IMR-90 (cell line): ENCODE measurements around the gene NHSL2. TPM values are rescaled to one million over a fixed set of nuclear protein-coding genes. Genes with fewer than 3 reads are reported as not detected.

ENCODE experiments used
- ATAC-seq: fragments of 200-7000 bp; cut with Tn5 transposase; 2 replicates; pipeline ENCODE4 v1.9.1; 2020; ENCODE audit warnings: low read depth, mild to moderate bottlenecking, moderate library complexity
- BruUV-seq: library from RNA; stranded (reverse); fragments of 400-500 nt; replicated peaks from 2 replicates; lab custom pipeline; 2021; lab: Mats Ljungman, UMichigan
- CTCF ChIA-PET: fragments of 300-600 bp; formaldehyde crosslinking; extraction: SDS; loops from one replicate; lab custom pipeline; 2021; ENCODE audit warnings: antibody characterized with exemption; lab: Yijun Ruan, JAX
- POLR2A ChIA-PET: fragments of 300-600 bp; sonication (Branson Sonifier 250); formaldehyde crosslinking; loops from one replicate; lab custom pipeline; 2022; ENCODE audit warnings: antibody characterized with exemption; ENCODE audit not compliant: unreplicated experiment; lab: Charles Lee
- DNase-seq: peaks from one replicate; pipeline ENCODE4 v3.0.0; 2013
- H2AFZ ChIP-seq: replicated peaks from 2 replicates; pipeline ENCODE3; 2013; ENCODE audit warnings: low read length, mild to moderate bottlenecking; ENCODE audit not compliant: poor library complexity
- H2AK5ac ChIP-seq: 2 replicates; pipeline ENCODE4 v1.6.1; 2013; ENCODE audit warnings: low read depth, low read length, inconsistent platforms
- H2AK9ac ChIP-seq: replicated peaks from 2 replicates; pipeline ENCODE3; 2013; ENCODE audit warnings: mild to moderate bottlenecking, low read depth, low read length, moderate library complexity; ENCODE audit not compliant: poor library complexity
- H2BK120ac ChIP-seq: 2 replicates; pipeline ENCODE4 v1.6.1; 2013; ENCODE audit warnings: low read depth, low read length, inconsistent platforms
- H2BK15ac ChIP-seq: 3 replicates; pipeline ENCODE4 v1.6.1; 2013; ENCODE audit warnings: low read depth, low read length, inconsistent platforms
- H2BK20ac ChIP-seq: 2 replicates; pipeline ENCODE4 v1.6.1; 2013; ENCODE audit warnings: low read depth, mild to moderate bottlenecking, inconsistent platforms, low read length, moderate library complexity
- H2BK5ac ChIP-seq: 2 replicates; pipeline ENCODE4 v1.6.1; 2013; ENCODE audit warnings: mild to moderate bottlenecking, low read depth, low read length, inconsistent platforms; ENCODE audit not compliant: poor library complexity, severe bottlenecking
- H3K14ac ChIP-seq: replicated peaks from 2 replicates; pipeline ENCODE4 v1.6.1; 2013; ENCODE audit warnings: low read depth, low read length, inconsistent platforms
- H3K18ac ChIP-seq: 2 replicates; pipeline ENCODE4 v1.6.1; 2013; ENCODE audit warnings: low read depth, low read length, control low read depth
- H3K23ac ChIP-seq: 2 replicates; pipeline ENCODE4 v1.6.1; 2013; ENCODE audit warnings: low read depth, low read length, inconsistent platforms
- H3K27ac ChIP-seq: 2 replicates; pipeline ENCODE4 v1.5.1; 2013; ENCODE audit warnings: mild to moderate bottlenecking, control low read depth, low read length; ENCODE audit not compliant: insufficient read depth
- H3K27me3 ChIP-seq: 2 replicates; pipeline ENCODE4 v1.6.1; 2013; ENCODE audit warnings: low read length; ENCODE audit not compliant: control insufficient read depth, insufficient read depth
- H3K36me3 ChIP-seq: 2 replicates; pipeline ENCODE4 v1.6.1; 2013; ENCODE audit warnings: low read length, mixed read lengths; ENCODE audit not compliant: control insufficient read depth, insufficient read depth
- H3K4ac ChIP-seq: 2 replicates; pipeline ENCODE4 v1.6.1; 2013; ENCODE audit warnings: low read depth, low read length, inconsistent platforms
- H3K4me1 ChIP-seq: 2 replicates; pipeline ENCODE4 v1.6.1; 2013; ENCODE audit warnings: low read length, mixed read lengths; ENCODE audit not compliant: control insufficient read depth, insufficient read depth
- H3K4me2 ChIP-seq: 2 replicates; pipeline ENCODE4 v1.6.1; 2013; ENCODE audit warnings: low read depth, mild to moderate bottlenecking, control low read depth, low read length, moderate library complexity
- H3K4me3 ChIP-seq: 2 replicates; pipeline ENCODE4 v1.5.1; 2013; ENCODE audit warnings: low read depth, mild to moderate bottlenecking, control low read depth, low read length, moderate library complexity; ENCODE audit not compliant: insufficient read depth
- H3K56ac ChIP-seq: 2 replicates; pipeline ENCODE4 v1.6.1; 2013; ENCODE audit warnings: low read length, inconsistent platforms; ENCODE audit not compliant: insufficient read depth; ENCODE audit errors: extremely low read depth
- H3K79me1 ChIP-seq, 2 experiments: 2 replicates each; pipeline ENCODE4 v1.6.1; 2013; ENCODE audit warnings: low read length in 2 of 2, inconsistent platforms in 1 of 2, low read depth in 1 of 2
- H3K9ac ChIP-seq: 2 replicates; pipeline ENCODE4 v1.6.1; 2013; ENCODE audit warnings: low read depth, low read length, control low read depth
- H3K9me1 ChIP-seq: 2 replicates; pipeline ENCODE4 v1.6.1; 2013; ENCODE audit warnings: low read length, inconsistent platforms; ENCODE audit not compliant: insufficient read depth
- H3K9me3 ChIP-seq: 2 replicates; pipeline ENCODE4 v1.6.1; 2013; ENCODE audit warnings: low read length; ENCODE audit not compliant: control insufficient read depth, insufficient read depth
- H4K20me1 ChIP-seq: 2 replicates; pipeline ENCODE4 v1.6.1; 2013; ENCODE audit warnings: low read length, inconsistent platforms; ENCODE audit not compliant: insufficient read depth
- H4K5ac ChIP-seq: 2 replicates; pipeline ENCODE4 v1.6.1; 2013; ENCODE audit warnings: mild to moderate bottlenecking, low read depth, low read length, control low read depth
- H4K8ac ChIP-seq, 2 experiments: 2 replicates each; pipeline ENCODE4 v1.6.1; 2013; ENCODE audit warnings: low read depth in 2 of 2, low read length in 2 of 2, control low read depth in 1 of 2, inconsistent platforms in 1 of 2
- H4K91ac ChIP-seq: 2 replicates; pipeline ENCODE4 v1.6.1; 2013; ENCODE audit warnings: low read depth, low read length, inconsistent platforms; ENCODE audit not compliant: insufficient read depth
- BHLHE40 ChIP-seq: fragments of 150-350 bp; IDR thresholded peaks from 2 replicates; pipeline ENCODE4 v1.6.1; 2016; ENCODE audit warnings: mild to moderate bottlenecking, low read depth, low read length
- CEBPB ChIP-seq: IDR thresholded peaks from 2 replicates; pipeline ENCODE4 v1.6.1; 2012; ENCODE audit warnings: low read depth, low read length, improper control_type of control experiment
- CHD1 ChIP-seq: IDR thresholded peaks from 2 replicates; pipeline ENCODE4 v1.6.1; 2012; ENCODE audit warnings: low read depth, low read length, improper control_type of control experiment
- CTCF ChIP-seq: conservative IDR thresholded peaks from 2 replicates; pipeline ENCODE4 v1.5.1; 2012; ENCODE audit warnings: mild to moderate bottlenecking, low read depth, low read length, improper control_type of control experiment
- ELK1 ChIP-seq: fragments of 150-350 bp; IDR thresholded peaks from 2 replicates; pipeline ENCODE4 v1.6.1; 2016; ENCODE audit warnings: low read depth, mild to moderate bottlenecking, low read length, moderate library complexity, borderline replicate concordance
- FOS ChIP-seq: fragments of 150-350 bp; IDR thresholded peaks from 2 replicates; pipeline ENCODE4 v1.6.1; 2016; ENCODE audit warnings: low read depth, low read length
- MAFK ChIP-seq: IDR thresholded peaks from 2 replicates; pipeline ENCODE4 v1.6.1; 2012; ENCODE audit warnings: low read depth, low read length, improper control_type of control experiment
- MAZ ChIP-seq: IDR thresholded peaks from 2 replicates; pipeline ENCODE4 v1.6.1; 2012; ENCODE audit warnings: low read depth, mild to moderate bottlenecking, low read length, improper control_type of control experiment, moderate library complexity, borderline replicate concordance
- MXI1 ChIP-seq: IDR thresholded peaks from 2 replicates; pipeline ENCODE4 v1.6.1; 2012; ENCODE audit warnings: low read depth, mild to moderate bottlenecking, low read length, moderate library complexity, borderline replicate concordance
- NFE2L2 ChIP-seq: fragments of 150-350 bp; IDR thresholded peaks from 2 replicates; pipeline ENCODE4 v1.6.1; 2016; ENCODE audit warnings: low read depth, mild to moderate bottlenecking, low read length
- POLR2A ChIP-seq: IDR thresholded peaks from 2 replicates; pipeline ENCODE4 v1.6.1; 2012; ENCODE audit warnings: mild to moderate bottlenecking, low read depth, low read length
- RAD21 ChIP-seq: IDR thresholded peaks from 2 replicates; pipeline ENCODE4 v1.6.1; 2012; ENCODE audit warnings: low read length, improper control_type of control experiment
- RCOR1 ChIP-seq: IDR thresholded peaks from 2 replicates; pipeline ENCODE4 v1.6.1; 2012; ENCODE audit warnings: mild to moderate bottlenecking, low read length, improper control_type of control experiment; ENCODE audit not compliant: insufficient replicate concordance
- RFX5 ChIP-seq: IDR thresholded peaks from 2 replicates; pipeline ENCODE4 v1.8.0; 2012; ENCODE audit warnings: low read depth, mild to moderate bottlenecking, low read length, moderate library complexity
- SMC3 ChIP-seq: fragments of 150-350 bp; IDR thresholded peaks from 2 replicates; pipeline ENCODE4 v1.6.1; 2016; ENCODE audit warnings: low read depth, mild to moderate bottlenecking, antibody characterized with exemption, low read length, moderate library complexity
- USF2 ChIP-seq: fragments of 150-350 bp; IDR thresholded peaks from 2 replicates; pipeline ENCODE4 v1.6.1; 2017; ENCODE audit warnings: mild to moderate bottlenecking, antibody characterized with exemption, low read length, low read depth
- WGBS, 2 experiments: methylation state at CpG; one replicate each; pipeline versions ENCODE4 v1.1.5 to v1.1.7; 2013; ENCODE audit warnings: missing lambda C conversion rate in 2 of 2; ENCODE audit not compliant: insufficient read length in 1 of 2; ENCODE audit errors: extremely low coverage in 2 of 2; 5-methylcytosine and 5-hydroxymethylcytosine counted together
- dilution Hi-C: fragments of 300-500 bp; cut with HindIII; formaldehyde crosslinking; loops from one replicate; pipeline ENCODE4 v1.14.3; 2018; ENCODE audit warnings: low sequenced_read_pairs; ENCODE audit not compliant: unreplicated experiment
- in situ Hi-C: fragments of 300-500 bp; cut with MboI; formaldehyde crosslinking; loops from 3 replicates; pipeline ENCODE4 v1.14.3; 2019; ENCODE audit warnings: low sequenced_read_pairs, inconsistent platforms, mixed read lengths
- intact Hi-C: fragments of 100-400 bp; cut with micrococcal nuclease; formaldehyde crosslinking; loops from 2 replicates; pipeline ENCODE4 v1.10.0; 2022
- polyA plus RNA-seq, 3 experiments: library from polyadenylated mRNA; depleted of rRNA; stranded (reverse); fragments of >200 nt; gene quantifications; 2 replicates each; pipeline ENCODE4 v1.2.3, GENCODE V29; 2012; ENCODE audit warnings: low replicate concordance in 1 of 3
- total RNA-seq: library from RNA; depleted of rRNA; stranded (reverse); fragments of >200 nt; gene quantifications from 2 replicates; pipeline ENCODE4 v1.2.3, GENCODE V29; 2012

Gene NHSL2
- total and polyA plus RNA-seq, 2 of the 4 experiments (the other 2 are of a cell fraction) = 0.72 to 0.75 TPM

GRCh38 chrX:71945237-71945805 is 34.7 kb downstream of the NHSL2 start:
- Histone ChIP-seq H3K4ac (no peak overlapping the region), H3K27ac (no peak overlapping the region), H3K4me3 (no peak overlapping the region), H2BK5ac (no peak overlapping the region), H4K20me1 (no peaks in the 10 kb centered on the region; the same call in 1 of the 2 replicates), H2BK20ac (no peak overlapping the region), H3K18ac (no peak overlapping the region), H3K79me1 (no peaks in the 10 kb centered on the region), H3K9ac (no peak overlapping the region), H3K14ac (no peak overlapping the region), H3K9me1 (no peaks in the 10 kb centered on the region), H3K23ac (no peak overlapping the region), H4K5ac (no peak overlapping the region), H3K4me2 (no peak overlapping the region), H2AK5ac (no peak overlapping the region), H3K56ac (no peak overlapping the region), H2AFZ (no peak overlapping the region), H3K4me1 (peaks cover 2% of the 10 kb centered on the region; the same call in 1 of the 2 replicates), H3K27me3 (peaks cover 47% of the 10 kb centered on the region), H4K91ac (no peak overlapping the region), H2AK9ac (no peak overlapping the region), H2BK15ac (no peak overlapping the region), H4K8ac (no peak overlapping the region), H3K36me3 (no peaks in the 10 kb centered on the region), H2BK120ac (no peak overlapping the region), H3K9me3 (no peaks in the 10 kb centered on the region)
- DNase-seq (no peak), ATAC-seq (no peak)
- no CpG with 5 or more reads among the region's 8 CpGs for WGBS, 2 experiments
- BruUV-seq = no TSS peak
- CTCF ChIA-PET = no interaction called here
- intact Hi-C loops = no loop called here
- in situ Hi-C loops = no loop called here
- dilution Hi-C loops = no loop called here
- TF ChIP-seq POLR2A (no peak), RCOR1 (no peak), SMC3 (no peak), ELK1 (no peak), MAFK (no peak), CHD1 (no peak), CEBPB (no peak), NFE2L2 (no peak), FOS (no peak), RFX5 (no peak), MAZ (no peak), USF2 (no peak), BHLHE40 (no peak), CTCF (no peak), MXI1 (no peak), RAD21 (no peak)
- POLR2A ChIA-PET = no interaction called here
